ENCODE measurements around the gene RAN.
"Not testable (repeated sequence)": the region's sequence is repeated elsewhere in the genome, so short reads cannot be mapped to it uniquely, and the experiment has no call there.

Gene RAN

DNA sequence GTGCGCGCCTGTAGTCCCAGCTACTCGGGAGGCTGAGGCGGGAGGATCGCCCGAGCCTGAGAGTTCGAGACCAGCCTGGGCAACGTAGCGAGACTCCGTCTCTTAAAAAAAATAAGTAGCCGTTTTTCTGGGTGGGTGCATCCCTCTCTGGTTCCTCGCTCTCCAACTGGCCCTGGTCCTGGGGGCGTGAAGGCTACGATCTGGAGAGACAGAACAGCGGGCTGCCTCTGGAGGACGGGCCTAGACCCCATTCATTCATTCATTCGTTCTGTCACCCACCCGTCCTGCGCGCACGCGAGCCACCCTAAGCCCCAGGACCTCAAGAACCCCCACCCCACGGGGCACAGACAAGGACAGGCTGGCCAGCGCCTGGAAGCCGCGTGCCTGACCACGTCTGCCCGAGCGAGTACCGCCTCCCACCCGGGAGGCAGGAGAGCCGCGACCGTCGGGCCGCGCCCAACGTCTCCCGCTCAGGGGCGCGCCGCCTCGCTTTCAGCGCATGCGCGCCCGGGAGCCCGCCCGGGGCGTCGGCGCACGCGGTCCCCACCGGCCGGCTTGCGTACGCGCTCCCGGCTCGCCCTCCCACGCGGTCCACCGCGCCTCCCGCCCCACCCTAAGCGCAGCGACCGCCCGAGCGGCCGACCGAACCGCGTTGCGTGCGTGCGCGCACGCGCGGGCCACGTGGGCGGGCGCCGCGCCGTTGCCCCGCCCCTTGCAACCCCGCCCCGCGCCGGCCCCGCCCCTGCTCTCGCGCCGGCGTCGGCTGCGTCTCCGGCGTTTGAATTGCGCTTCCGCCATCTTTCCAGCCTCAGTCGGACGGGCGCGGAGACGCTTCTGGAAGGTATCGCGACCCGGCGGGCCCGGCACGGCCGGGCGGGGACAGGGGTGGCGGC is at the start of gene RAN:
TSS of gene RAN (plus strand) at position 781 of the 893 bp plus-strand sequence. CDS start 528 bp downstream, outside the sequence.
- peak; percentile 27 to 95 (median 81) for DNase-seq

DNA sequence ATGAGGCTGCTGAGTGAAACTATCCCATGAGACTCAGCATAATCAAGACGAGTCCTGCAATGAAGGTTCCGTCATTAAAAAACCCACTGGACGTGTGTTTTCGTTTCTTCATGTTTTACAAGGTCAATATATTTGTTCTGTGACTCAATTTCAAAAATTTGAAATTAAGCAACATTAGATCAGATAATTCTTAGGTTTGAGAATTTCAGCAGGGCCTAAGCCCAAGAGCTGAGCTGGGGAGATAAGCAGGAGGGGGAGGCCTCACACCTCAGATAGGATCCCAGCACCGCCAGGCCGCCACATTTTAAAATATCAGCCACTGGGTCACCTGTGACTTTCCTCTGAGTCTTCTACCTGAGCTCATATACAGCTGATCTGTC is 46.1 kb upstream of the RAN start:
- no peak for DNase-seq

DNA sequence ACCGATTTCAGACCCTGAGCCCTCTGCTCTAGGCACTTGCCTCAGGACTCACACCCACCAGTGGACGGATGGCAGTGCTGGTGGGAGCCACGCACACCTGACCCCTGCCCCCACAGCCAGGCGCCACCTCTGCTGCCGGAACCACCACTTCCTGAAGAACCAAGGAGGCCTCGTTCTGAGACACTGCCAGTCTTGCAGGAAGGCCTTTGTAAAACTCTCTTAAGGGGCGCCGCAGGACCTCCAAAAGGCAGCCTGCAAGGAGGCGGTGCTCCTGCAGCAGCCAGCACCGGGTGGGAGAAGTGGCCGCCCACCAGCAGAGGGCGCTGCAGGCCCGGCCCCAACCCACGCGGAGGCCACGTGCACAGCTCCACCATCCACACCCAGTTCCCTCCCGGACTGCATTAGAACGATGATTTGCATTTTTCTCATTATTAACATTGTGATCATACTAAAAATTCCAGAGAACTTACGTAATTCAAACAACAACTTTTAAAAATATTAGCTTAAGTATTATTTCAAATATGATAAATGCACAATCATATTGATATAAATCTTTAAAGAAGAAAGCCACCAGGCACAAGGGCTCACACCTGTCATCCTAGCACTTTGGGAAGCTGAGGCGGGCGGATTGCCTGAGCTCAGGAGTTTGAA is 45.6 kb upstream of the RAN start:
- peak in 14 of 56 donors; percentile 4 to 57 (median 24) for DNase-seq

DNA sequence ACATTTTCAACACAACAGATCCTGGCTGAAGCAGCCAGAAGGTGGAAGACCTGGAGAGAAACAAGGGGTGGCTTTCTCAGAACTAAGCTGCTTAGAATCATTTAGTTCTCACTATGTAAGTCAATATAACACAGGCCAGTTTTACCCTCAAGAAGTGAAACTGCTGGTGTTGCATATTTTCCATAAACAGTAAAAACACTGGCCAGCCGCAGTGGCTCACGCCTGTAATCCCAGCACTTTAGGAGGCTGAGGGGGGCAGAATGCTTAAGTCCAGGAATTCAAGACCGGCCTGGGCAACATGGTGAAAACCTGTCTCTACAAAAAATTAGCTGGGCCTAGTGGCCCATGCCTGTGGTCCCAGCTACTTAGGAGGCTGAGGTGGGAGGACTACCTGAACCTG is 44.4 kb upstream of the RAN start:
- no peak for DNase-seq

DNA sequence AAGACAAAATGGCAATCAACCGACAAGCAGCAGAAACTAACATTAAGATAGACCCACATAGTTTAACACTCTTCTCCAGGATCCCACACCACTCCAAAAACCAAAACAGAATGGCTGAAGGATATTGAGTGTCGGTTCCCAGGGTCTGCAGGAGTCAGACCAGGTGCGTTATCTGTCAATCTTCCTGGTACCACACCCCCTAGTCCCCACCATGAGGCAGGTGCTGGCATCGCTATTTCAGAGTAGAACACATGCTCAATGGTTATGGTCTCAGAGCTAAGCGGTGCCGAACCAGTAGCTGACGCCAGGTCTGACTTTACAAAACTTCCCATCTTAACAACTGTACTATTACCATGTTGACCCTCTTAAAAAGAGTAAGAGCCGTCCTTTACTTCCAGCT is 43.0 kb upstream of the RAN start:
- DNase-seq = no peak

DNA sequence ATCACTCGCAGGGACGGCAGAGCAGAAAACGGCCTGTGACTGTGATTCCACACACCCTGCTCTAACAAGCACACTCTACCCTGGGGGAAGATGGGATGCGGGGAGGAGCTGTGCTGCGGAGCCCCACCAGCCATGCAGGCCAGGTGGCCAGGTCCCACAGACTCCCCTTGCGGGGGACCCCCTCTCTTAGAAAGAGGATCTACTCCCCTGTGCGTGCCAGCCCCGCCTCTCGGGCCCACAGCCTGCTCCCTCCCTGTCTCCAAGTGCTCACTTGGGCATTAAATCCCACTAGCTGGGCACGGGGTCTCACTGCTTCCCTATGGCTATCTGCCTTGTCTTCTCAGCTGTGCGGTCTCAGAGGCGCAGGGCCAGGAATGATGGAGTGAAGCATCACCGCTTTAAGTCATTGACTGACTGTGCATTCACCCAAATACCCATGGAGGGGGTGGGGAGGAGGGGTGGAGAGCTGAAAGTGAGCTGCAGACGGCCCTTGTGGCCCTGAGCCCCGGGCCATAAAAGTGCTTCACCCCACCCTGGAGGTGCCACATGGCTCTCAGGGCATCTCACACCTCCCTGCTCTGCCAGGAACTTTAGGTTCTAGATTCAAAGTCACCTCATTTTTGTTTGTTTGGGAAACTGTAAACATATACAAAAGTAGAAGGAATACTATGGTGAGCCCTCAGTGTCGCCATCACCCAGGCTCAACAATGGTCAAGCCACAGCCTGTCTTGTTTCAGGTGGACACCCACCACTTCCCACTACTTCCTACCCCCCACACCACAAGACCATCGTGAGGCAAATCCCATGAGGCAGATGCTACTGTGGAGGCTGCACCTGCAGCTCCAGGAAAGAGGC is 42.2 kb upstream of the RAN start:
- DNase-seq = no peak

DNA sequence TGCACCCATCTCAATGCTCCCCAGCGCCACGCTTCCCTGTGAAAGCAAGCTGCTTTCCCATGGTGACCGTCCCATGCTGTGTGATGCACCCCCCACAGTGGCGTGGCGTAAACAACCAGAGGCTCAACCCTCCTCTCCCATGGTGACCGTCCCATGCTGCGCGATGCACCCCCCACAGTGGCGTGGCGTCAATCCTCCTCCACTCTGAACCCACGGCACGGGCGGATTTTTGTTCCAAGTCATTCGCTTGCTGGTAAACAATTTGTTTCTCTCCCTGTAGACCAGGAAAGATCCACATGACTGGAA is 41.7 kb upstream of the RAN start:
- no peak for DNase-seq

DNA sequence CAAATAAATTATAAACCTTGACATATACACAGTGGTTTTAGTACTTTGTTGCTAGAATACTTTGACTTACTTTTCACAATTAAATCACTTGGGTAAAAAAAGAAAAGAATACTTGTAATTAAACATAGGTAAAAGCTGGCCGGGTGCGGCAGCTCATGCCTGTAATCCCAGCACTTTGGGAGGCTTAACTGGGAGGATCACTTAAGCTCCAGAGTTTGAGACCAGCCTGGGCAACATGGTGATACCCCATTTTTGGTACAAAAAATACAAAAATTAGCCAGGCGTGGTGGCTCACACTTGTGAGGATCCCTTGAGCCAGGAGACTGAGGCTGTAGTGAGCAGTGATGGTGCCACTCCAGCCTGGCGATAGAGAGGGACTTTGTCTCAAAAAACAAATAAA is 40.6 kb upstream of the RAN start:
- DNase-seq = no peak

DNA sequence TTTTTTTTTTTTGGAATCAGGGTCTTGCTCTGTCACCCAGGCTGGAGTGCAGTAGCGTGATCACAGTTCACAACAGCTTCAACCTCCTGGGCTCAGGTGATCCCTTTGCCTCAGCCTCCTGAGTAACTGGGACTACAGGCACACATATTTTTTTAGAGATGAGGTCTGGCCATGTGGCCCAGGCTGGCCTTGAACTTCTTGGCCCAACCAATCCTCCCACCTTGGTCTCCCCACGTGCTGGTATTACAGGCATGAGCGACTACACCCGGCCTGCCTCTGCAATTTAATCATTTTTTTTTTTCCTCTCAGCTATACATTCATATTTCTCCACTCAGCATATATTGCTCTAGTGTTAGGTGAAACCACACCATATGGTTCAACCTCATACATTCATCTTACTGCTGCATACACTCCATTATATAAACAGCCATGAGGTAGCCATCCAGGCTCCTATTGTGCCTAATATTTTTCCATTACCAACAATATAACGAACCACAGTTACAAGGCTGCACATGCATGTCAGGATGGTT is 39.9 kb upstream of the RAN start:
- no peak for DNase-seq

DNA sequence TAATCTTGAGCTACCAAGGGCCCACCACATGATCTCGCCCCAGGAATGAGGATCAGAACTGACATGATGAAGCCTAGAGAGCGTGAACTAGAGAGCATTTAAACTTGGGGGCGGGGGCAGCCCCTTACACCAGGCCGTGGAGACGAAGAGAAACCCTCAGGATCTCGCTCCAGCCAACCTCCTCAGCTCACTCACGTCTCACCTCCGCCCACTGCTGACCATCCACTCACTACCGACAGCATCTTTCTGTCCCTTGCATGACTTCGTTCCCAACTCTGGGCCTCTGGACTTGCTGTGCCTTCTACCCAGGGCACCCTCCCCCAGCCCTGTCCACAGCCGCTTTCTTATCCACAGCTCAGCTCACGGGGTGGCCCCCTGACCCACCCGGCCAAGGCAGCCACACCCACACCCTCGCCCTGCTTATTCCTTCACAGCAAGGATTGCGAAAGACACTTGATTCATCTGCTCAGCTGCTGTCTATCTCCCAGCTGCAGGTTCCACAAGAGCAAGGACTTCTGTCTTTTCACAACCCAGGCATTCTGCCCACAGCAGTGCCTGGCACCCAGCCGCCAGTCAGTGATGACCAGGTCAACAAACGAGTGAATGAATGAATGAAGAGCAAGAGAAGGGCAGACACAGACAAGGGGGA is 39.2 kb upstream of the RAN start:
- DNase-seq = peak in 23 of 56 donors; percentile 11 to 55 (median 32)

DNA sequence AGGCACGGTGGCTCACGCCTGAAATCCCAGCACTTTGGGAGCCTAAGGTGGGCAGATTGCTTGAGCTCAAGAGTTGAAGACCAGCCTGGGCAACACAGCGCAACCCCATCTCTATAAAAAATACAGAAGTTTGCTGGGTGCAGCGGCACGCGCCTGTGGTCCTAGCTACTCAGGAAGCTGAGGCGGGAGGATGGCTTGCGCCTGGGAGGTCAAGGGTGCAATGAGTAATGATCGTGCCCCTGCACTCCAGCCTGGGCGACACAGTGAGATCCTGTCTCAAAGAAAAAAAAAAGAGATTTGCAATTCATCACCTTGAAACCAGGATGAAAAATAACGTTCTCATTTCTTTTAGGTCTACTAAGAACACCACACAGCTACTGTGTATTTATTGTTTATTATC is 36.9 kb upstream of the RAN start:
- no peak for DNase-seq

DNA sequence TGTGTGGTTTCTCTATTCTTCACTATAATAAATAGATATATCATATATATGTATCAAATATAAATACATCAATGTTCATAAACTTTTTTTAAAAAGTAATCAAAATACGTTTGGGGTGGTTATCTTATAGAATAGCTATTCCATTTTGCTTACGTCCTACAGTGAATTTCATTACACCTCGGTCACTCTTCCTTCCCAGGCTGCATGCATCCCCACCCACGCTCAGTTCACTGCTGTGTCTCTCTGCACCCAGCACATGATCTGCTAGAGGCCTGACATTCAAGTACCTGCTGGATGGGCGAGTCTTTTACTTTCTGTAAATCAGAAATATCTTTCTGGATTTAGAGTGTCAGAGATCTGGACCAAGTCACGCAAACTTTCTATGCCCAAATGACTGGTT is 36.4 kb upstream of the RAN start:
- DNase-seq = no peak

DNA sequence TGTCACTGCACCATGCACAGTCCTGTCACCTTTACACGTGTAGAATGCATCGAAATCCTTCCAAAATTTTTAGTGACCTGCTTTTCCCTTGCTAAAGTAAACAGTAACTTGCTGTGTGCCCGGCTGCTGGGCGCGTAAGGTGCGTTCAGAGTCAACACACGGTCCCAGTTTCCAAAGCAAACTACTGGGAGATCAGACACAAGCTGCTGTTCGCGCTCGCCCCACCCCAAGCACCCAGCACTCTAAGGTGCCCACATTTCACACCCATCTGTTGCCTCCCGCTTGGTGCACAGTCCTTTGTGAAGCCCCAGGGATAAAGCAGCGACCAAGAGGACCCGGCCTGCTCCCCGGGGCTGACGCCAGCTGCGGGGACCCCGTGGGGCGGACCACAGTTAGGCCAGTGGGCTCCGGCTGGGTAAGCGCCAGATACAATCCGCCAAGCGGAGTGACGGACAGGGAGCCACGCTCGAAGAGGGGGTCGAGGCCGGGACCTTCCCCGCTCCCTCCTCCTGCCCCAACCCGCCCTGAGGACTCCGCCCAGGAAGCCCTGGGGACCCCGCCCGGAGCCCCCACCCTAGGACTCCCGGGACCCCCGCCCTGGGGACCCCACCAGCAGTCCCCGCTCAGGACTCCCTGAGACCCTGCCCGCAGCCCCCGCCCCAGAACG is 33.4 kb upstream of the RAN start:
- DNase-seq = peak in 7 of 56 donors; percentile 21 to 83 (median 43)

DNA sequence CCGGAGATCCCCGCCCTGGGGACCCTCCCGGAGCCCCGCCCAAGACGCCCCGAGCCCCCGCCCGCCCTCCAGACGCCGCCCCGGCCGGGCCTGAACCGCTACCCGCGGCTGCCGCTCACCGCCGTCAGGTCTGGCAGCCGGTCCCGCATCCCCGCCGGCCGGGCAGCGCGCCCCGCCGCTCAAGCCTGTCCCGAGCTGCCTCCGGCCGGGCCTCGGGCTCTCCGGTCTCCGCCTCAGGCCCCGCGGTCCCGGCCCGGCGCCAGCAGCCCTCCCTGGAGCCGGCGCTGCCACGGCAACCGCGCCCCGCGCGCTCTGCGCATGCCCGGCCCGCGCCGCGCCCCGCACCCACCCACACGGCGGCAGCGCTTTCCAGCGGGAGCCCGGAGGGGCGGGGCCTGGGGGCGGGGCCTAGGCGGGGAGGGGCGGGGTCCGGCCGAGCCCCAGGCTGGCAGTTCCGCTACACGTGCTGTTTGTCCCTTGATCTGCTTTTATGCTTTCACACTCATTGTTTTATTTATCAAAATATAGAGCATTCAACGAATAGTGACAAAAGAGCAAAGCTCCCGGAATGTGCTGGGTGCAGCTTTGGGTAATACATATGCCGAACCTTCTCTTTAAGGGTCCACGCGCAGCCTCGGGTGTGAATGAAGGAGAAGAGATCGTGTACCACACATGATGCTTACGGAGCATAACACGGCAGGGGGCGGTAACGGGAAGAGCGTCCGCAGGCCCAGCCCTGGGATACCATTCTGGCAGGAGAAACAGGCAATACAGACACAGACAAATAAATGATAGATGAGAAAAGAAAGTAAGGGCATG is 32.7 kb upstream of the RAN start, which contains the start of gene STX2:
TSS of gene STX2 (minus strand) at position 300 of the 819 bp plus-strand sequence. CDS start at position 149, 151 bp downstream.
- peak; percentile 24 to 94 (median 82) for DNase-seq

DNA sequence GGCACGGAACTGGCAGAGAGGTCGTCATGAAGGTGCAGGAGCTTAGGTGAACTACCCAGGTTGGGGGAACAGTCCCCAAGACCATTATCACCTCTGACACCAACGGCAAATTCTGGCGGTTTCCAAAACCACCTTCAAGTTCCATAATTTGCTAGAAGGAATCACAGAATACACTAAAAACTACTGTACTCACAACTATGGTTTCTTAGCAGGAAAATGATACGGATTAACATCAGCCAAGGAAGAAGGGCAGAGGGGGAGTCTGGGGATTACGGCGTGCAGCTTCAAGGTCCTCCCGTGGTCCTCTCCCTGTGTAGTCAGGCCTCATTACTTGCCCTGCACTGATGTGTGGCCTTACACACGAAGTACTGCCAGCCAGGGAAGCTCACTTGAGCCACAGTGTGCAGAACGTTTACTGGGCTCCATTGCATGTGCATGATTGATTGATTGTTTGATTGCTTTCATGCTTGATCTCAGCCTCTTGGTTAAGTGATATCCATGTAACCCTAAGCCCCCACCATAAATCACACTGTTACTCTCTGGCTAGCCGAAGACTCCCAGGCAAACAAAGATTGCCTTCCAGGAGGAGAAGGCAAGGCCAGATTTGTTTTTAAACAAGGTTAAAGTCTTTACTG is 32.0 kb upstream of the RAN start:
- DNase-seq = no peak

DNA sequence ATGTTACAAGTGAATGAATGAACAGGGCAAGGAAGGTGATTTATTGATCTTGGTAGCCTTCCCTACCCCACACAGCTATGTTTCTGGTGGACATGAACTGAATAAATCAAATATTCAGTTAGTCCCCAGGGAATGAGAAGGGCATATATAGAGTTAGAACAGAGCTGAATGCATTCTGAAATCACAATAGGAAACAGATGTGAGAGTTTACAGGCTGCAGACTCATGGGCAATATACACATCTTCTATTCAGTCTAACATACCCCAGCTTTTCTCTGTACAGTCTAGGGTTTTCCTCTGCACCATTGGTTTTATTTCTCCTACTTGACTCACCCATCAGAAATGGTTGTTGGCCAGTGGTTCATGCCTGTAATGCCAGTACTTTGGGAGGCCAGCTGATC is 25.5 kb upstream of the RAN start:
- no peak for DNase-seq

DNA sequence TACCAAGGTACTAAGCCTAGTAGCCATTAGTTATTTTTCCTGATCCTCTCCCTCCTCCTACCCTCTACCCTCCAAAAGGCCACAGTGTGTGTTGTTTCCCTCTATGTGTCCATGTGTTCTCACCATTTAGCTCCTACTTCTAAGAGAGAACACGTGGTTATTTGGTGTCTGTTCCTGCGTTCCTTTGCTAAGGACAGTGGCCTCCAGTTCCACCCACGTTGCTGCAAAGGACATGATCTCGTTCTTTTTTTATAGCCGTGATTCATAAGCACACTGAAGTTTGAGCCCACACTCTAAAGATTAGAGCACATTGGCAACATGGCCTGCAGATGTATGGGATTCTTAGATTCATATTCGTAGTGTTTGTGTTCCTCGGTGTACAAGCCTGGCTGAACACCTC is 24.8 kb upstream of the RAN start:
- DNase-seq = no peak

DNA sequence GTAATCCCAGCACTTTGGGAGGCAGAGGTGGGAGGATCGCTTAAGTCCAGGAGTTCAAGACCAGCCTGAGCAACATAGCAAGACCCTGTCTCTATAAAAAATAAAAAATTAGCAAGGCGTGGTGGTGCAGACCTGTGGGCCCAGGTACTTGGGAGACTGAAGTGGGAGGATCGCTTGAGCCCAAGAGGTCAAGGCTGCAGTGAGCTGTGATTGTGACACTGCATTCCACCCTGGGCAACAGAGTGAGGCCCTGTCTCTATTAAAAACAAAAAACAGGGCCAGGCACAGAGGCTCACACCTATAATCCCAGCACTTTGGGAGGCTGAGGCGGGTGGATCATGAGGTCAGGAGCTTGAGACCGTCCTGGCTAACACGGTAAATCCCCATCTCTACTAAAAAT is 23.8 kb upstream of the RAN start:
- not testable (repeated sequence) for DNase-seq

DNA sequence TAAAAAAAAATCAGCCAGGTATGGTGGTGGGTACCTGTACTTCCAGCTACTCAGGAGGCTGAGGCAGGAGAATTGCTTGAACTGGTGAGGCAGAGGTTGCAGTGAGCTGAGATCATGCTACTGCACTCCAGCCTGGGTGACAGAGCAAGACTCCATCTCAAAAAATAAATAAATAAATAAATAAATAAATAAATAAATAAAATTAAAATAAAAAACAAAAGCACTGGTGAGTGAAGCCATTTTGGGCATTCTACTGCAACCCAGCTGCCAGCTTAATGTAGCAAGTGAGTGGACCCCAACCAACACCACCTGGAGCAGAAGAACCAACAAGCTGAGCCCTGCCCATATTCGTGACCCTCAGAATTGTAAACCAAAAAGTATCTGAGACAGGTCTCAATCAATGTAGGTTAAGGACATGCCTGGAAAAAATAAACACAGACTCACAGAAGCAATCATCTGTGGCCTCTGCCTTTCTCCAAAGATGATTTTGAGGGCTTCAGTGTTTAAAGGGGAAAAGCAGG is 23.0 kb upstream of the RAN start:
- not testable (repeated sequence) for DNase-seq

Data from amygdala (tissue), 56 donors.